Vagina (tissue), 2 donors: ENCODE measurements around the gene ZNF189.

Experiments
- CTCF ChIP-seq, 3 experiments: fragments of 450-650 bp in 2 of 3; fragments of 200-600 bp in 1 of 3; sonication (generic) in 1 of 3; IDR thresholded peaks; one replicate each; pipeline ENCODE4 v1.5.1; 2017 to 2019; ENCODE audit warnings: antibody characterized with exemption in 3 of 3, mild to moderate bottlenecking in 2 of 3, moderate library complexity in 2 of 3
- POLR2A ChIP-seq, 2 donors: fragments of 450-650 bp; IDR thresholded peaks; one replicate each; pipeline ENCODE4 v1.6.1; 2017; ENCODE audit warnings: antibody characterized with exemption in 2 of 2, mild to moderate bottlenecking in 2 of 2, moderate library complexity in 2 of 2
- POLR2AphosphoS5 ChIP-seq, 2 donors: sonication (generic); formaldehyde crosslinking; IDR thresholded peaks; one replicate each; pipeline ENCODE4 v1.9.0; 2017; ENCODE audit warnings: antibody characterized with exemption in 2 of 2, mild to moderate bottlenecking in 2 of 2, low read depth in 1 of 2; ENCODE audit not compliant: insufficient read depth in 1 of 2

- TF ChIP-seq POLR2A (IDR thresholded peaks at IDR 0.05) (no peak), CTCF (IDR thresholded peaks at IDR 0.05) (no peak), POLR2AphosphoS5 (IDR thresholded peaks at IDR 0.05; ENCODE audit: insufficient read depth in 1 of 2, low read depth in 1 of 2) (no peak)
Measured at GRCh38 chr9:101399643-101399970, 956 bp downstream of the ZNF189 start.
